Left colon (tissue), 2 donors: ENCODE data around the gene CTSE. TPM values are rescaled to one million over a fixed set of nuclear protein-coding genes. Genes with fewer than 3 reads are reported as not detected.
A peak's percentile ranks its signal among the peaks of the same experiment; 100 is the strongest.

Experiments used
- ATAC-seq: fragments of 200-7000 bp; cut with Tn5 transposase; one replicate; pipeline ENCODE4 v1.9.1; 2020; ENCODE audit warnings: mild to moderate bottlenecking, moderate library complexity
- DNase-seq, 2 donors: peaks; one replicate each; pipeline ENCODE4 v3.0.0-alpha.2; 2020
- intact Hi-C, 2 donors: fragments of 100-400 bp; cut with DNase I in 1 of 2; cut with micrococcal nuclease in 1 of 2; formaldehyde crosslinking; loops; one replicate each; pipeline versions ENCODE4 v1.11.2 to v1.14.0; 2022; cut with DNase I, micrococcal nuclease
- total RNA-seq, 2 donors: library from RNA; stranded (reverse); fragmentation: NEBNext Ultra II Directional; extraction: Animal tissue kit (Norgen Biotek cat#: 25700); gene quantifications; one replicate each; pipeline ENCODE4 v1.2.1, GENCODE V29; 2021
- donor health status: DM: no; HTN: no; CAD: no.
- donor health status: DM: yes; HTN: yes; CAD: no.

The CTSE gene
- total RNA-seq, 2 donors from 2014 or later = 20.7 to 57.4 TPM

GRCh38 chr1:205980237-205980870 lies 43.3 kb downstream of the CTSE start:
- ATAC-seq (no peak), DNase-seq (no peak)
- intact Hi-C loops = loop anchor here in 1 of 2 donors (5.0 kb wide), 1 partner anchor 127 kb away; no protein-coding TSS in a partner anchor

DNA sequence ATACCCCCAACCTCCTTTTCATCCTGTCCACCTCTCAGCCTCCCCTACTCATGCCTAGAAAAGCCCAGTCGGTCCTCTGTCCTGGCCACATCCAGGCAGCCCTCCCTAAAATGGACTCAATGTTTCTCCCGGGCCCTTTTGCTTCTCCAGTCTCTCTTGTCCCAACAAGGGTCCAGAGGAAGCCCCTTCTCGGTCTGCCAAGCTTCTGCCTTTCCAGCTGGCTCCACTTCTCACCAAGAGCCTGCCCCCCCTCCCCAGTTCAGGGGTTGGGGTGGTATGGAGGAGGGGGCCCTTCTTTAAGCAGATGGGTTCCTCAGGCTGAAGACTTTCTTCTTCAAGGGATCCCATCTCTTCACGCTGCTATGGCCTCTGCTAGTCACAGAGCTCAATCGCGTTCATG lies 44.4 kb downstream of the CTSE start:
- no peak for DNase-seq
- no peak for ATAC-seq
- intact Hi-C loops = loop anchor here (5.0 kb wide), 3 partner anchors 57 to 187 kb away; no protein-coding TSS in a partner anchor

DNA sequence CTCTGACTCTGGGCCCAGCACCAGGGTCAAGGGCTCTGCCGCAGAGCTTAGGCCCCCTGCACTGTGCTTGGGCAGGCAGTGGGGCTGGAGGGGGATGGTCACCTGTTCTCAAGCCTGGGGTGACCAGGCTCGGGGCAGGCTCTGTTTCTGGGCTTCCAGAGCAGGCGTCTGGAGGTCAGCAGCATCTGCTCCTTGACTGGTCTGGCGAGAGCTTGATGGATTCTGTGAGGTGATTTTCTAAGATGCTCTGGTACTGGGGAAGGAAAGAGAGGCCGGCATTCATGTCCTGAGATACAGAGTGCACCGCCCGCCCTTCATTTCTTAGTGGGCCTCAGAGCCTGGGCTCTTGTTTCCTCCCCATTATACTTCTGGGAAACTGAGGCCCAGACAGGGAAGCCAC lies 45.0 kb downstream of the CTSE start:
- intact Hi-C loops = loop anchor here (5.0 kb wide), 3 partner anchors 56 to 186 kb away; no protein-coding TSS in a partner anchor
- DNase-seq = no peak
- no peak for ATAC-seq

DNA sequence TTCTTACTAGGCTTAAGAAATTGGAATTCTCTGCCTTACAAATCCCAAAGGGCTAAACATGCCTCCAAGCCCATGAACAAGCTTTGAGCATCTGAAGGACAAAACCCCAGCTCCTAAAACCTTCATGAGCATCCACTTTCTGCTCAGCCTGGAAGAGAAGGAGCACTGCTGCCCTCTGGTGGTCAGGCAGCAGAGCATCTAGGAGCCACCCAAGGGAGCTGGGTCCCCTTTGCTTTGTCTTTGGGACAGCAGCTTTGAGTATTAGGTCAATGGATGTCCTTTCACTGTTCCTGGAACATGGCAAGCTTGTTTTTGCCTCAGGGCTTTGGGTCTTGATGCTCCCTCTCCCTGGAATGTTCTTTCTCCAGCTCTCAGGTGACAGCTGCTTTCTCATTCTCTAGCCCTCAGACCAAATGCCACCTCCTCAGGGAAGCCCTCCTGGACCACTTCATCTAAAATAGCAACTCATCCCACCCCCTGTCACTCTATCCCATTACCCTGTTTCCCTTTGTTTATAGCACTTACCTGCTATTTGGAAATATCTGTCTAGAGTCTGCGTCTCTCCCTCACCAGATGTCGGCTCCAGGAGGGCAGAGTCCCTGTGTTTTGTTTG lies 46.2 kb downstream of the CTSE start:
- DNase-seq (peak; percentile 56 to 60), ATAC-seq (peak; percentile 82)
- intact Hi-C loops = loop anchor here (5.0 kb wide), 3 partner anchors 55 to 185 kb away; no protein-coding TSS in a partner anchor

DNA sequence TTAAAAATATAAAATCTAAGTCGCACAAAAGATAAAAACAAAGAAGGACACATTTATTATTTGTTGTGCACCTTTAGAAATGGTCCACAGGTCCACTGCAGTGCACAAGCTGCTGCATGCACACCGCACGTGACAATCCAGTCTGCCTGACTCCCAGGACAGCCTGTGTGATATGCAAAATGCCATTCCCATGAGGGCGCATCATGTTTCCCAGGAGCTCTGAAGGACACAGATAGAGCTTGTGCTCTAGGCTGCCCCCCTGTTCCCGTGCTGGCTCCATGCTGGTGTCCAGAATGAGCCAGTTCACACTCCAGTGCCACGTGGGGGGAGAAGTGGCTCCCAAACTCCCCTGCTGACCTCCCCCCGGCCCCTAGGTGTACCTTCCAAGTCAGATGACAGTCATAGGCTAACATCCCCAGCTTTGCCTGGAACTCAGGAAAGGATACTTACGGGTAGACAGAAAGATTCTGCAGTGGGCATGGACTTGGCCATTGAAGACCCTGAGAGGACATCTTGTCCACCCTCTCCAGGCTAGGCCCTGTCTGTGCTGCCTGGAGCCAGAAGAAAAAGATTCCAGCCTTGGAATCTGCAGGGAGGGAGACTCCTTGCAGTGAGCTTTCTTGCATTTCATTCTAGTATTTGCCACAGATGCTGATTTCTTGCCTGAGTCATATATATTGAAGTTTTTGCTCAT lies 46.8 kb downstream of the CTSE start:
- ATAC-seq (no peak), DNase-seq (no peak)
- intact Hi-C loops = loop anchor here (5.0 kb wide), 3 partner anchors 55 to 185 kb away; no protein-coding TSS in a partner anchor

DNA sequence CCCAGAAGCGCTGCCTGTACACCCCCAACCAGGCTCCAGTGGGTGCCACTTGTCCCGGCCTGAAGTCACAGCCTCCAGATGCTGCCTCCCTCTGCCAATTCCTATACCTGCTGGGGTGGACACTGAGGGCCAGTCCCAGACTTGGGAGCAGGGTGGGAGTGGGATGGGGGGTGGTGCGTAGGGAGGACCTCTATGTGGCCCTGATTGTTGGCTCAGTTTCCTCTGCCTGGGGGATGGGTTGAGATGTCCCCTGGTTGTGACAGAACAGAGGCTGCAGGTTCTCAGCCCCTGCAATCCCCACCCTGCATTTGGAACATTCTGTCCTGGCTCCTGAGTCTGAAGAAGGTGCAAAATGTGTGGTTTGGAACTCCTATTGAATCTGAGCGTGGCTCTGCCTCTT lies 47.7 kb downstream of the CTSE start:
- intact Hi-C loops = loop anchor here (5.0 kb wide), 3 partner anchors 54 to 184 kb away; no protein-coding TSS in a partner anchor
- no peak for DNase-seq
- ATAC-seq = no peak

DNA sequence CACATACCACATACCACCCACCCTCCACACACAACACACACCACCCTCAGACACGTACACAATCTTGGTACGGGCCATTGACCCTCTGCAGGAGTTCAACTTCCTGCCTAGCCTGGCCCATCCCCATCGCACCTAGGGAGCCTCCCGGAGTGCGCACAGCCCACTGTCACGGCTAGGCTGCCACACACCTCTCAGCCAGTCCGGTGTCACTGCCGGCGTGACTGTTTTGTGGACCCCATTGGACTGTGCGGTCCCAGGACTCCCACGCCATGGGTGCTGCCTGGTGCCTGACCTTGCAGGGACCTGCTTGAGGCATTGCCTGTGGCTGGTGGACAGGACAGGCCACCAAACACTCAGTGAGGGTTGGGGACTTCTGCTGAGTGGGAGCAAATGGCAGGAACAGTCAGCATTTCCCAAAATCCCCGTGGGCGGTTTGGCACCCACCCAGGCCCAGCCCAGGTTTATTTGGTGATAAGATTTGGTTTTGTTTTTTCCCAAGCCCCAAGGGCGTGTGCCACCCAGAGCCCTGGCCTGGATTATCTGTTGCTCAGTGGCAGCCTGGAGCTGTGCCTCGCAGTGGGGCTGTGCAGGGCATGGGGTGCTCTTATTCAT lies 48.2 kb downstream of the CTSE start:
- ATAC-seq (no peak), DNase-seq (no peak)
- intact Hi-C loops = loop anchor here (5.0 kb wide), 3 partner anchors 53 to 183 kb away; no protein-coding TSS in a partner anchor

- ATAC-seq = no peak
- intact Hi-C loops = loop anchor here (5.0 kb wide), 4 partner anchors 52 to 182 kb away; no protein-coding TSS in a partner anchor
- no peak for DNase-seq
Observed at GRCh38 chr1:205974712-205975111, 49.0 kb downstream of the CTSE start.

DNA sequence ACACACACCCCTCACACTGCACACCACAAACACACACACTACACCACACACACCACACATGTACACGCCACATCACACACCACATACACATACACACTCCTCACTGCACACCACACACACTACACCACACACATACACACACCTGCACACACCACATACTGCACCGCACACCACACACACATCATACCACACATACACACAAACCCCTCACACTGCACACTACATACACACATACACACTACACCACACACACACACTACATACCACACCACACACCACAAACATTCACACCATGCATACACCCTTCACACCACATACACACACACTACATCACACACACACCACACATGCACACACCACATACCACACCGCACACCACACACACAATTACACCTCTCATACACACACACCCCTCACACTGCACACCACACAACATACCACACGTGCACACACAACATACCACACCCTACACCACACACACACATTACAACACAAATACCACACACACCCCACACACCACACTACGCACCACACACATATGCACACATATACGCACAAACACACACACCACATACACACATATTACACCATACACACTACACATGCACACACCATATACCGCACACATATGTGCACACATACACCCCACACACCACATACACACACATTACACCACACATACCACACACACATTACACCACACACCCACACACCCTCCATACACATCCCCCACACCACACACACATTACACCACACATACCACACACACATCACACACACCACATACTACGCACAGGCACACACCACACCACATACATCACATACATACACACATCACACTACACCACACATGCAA lies 50.1 kb downstream of the CTSE start:
- intact Hi-C loops = loop anchor here in 1 of 2 donors (5.0 kb wide), 1 partner anchor 176 kb away; no protein-coding TSS in a partner anchor
- DNase-seq = no peak

DNA sequence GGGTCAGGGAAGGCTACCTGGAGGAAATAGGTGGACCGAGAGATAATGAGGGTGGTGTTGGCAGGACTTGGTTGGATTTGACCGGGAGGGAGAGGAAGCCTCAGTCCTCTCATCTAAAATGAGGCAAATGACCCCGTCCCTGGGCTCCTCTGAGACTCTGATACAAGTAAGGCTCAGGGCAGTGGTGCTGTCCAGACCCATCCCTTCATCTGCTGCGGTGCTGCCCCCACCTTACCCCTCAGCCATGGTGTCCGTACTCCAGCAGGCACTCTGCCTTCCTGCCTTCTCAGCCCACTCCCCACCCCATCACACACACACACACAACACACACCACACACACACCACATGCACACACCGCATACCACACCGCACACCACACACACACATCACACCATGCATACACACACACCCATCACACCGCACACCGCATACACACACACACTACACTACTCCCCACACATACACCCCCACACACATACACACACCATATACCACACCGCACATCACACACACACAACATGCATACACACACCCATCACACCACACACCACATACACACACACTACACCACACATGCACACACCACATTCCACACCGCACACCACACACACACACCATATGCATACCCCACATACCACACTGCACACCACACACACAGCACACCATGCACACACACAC lies 51.1 kb downstream of the CTSE start:
- ATAC-seq (no peak), DNase-seq (no peak)
- intact Hi-C loops = loop anchor here in 1 of 2 donors (5.0 kb wide), 1 partner anchor 175 kb away; no protein-coding TSS in a partner anchor

More for the DNA sequence above, 50.1 kb downstream of the CTSE start:
- ATAC-seq = no peak

GRCh38 chr1:205972081-205972480 lies 51.6 kb downstream of the CTSE start:
- intact Hi-C loops = loop anchor here in 1 of 2 donors (5.0 kb wide), 1 partner anchor 175 kb away; no protein-coding TSS in a partner anchor
- ATAC-seq = no peak
- no peak for DNase-seq

DNA sequence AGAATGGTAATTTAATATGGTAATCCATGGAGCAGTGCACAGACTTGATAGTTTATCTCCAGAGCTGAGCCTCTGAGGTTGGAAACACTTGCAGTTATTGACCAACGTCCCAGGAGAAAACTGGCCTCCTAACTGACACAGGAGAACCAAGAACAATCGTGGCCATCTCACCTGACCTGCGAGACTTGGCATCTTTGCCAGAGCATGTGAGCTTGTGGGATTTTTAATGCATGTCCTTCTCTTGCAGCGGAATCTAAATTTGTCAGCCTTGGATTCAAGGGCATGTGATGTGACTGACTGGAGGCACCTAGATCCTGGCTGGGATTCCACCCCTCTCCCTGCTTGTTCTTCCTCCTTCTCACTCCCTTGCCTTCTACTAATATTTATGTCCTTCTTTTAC lies 52.6 kb downstream of the CTSE start:
- intact Hi-C loops = loop anchor here in 1 of 2 donors (5.0 kb wide), 1 partner anchor 174 kb away; no protein-coding TSS in a partner anchor
- DNase-seq = no peak

GRCh38 chr1:205970486-205970885 lies 53.2 kb downstream of the CTSE start:
- intact Hi-C loops = loop anchor here in 1 of 2 donors (5.0 kb wide), 1 partner anchor 173 kb away; no protein-coding TSS in a partner anchor
- no peak for DNase-seq
- ATAC-seq = no peak

More for the DNA sequence above, 52.6 kb downstream of the CTSE start:
- ATAC-seq = no peak

GRCh38 chr1:205969229-205969628 lies 54.5 kb downstream of the CTSE start:
- intact Hi-C loops = no loop called here
- DNase-seq (no peak), ATAC-seq (no peak)

- DNase-seq (no peak), ATAC-seq (no peak)
- intact Hi-C loops = no loop called here
Observed at GRCh38 chr1:205967554-205968335, 56.0 kb downstream of the CTSE start.

DNA sequence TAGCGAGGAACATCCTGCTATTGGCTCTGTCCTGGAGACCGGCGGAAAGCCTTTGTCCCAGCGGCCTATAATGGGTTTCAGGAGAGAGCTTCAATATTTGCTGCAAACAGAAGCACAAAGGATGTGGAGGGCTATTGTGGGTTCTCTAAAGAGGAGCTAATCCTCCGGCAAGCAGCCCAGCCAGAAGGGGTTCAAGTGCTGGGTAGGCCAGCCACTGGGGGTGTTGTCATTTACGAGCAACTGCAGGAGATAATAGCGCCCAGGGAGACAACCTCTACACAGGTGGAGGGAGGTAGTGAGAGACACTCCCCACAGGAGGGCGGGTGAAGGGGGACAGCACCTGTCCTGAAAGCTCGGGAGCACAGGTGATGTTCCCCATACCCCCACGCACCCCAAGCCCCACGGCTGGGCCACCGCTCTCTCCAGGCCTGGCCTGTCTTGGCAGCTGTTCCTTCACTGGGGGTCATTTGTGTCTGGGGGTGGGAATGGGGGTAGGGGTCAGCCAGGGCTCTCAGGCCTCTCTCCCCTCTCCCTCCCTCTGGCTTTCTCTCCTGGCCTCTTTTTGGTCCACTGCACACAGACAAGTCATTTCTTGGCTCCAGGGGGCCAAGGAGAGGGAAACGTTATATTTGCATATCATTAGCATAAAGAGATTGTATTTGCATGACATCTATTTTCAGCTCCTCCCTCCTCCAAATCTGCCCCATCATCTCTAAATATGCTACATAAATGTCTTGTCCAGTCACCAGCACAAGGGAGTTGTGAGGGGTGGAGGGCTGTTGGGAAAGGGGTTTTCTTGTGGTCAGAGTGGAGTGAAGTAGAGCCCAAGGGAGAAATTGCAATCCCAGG lies 58.4 kb downstream of the CTSE start:
- DNase-seq (no peak), ATAC-seq (no peak)
- intact Hi-C loops = no loop called here
